ENCODE measurements around the gene FAM222A.

FAM222A gene

GRCh38 chr12:109760930-109761921 lies 47.6 kb downstream of the FAM222A start:
- Histone ChIP-seq H3K27ac (replicated peaks) (no peak overlapping the region), H3K27me3 (ENCODE audit: insufficient read depth, poor library complexity, severe bottlenecking) (no peaks in the 10 kb centered on the region), H3K4me3 (replicated peaks; ENCODE audit: insufficient read depth, low read length) (no peak overlapping the region)
- TF ChIP-seq GABPA (IDR thresholded peaks at IDR 0.05; ENCODE audit: low read depth) (no peak), CTCF (IDR thresholded peaks at IDR 0.05; ENCODE audit: insufficient read depth, low read length) (no peak), SPI1 (IDR thresholded peaks at IDR 0.05; ENCODE audit: borderline replicate concordance, low read depth) (no peak), POLR2AphosphoS5 (IDR thresholded peaks at IDR 0.05; ENCODE audit: low read depth) (no peak), REST (IDR thresholded peaks at IDR 0.05; ENCODE audit: insufficient replicate concordance, low read depth) (no peak)
- no peak for DNase-seq (ENCODE audit: low read depth in 1 of 2, low spot score in 1 of 2)

GRCh38 chr12:109762071-109762672 lies 48.5 kb downstream of the FAM222A start:
- no peak for TF ChIP-seq CTCF (IDR thresholded peaks at IDR 0.05; ENCODE audit: insufficient read depth, low read length)
- no peak for TF ChIP-seq GABPA (IDR thresholded peaks at IDR 0.05; ENCODE audit: low read depth)
- no peak for TF ChIP-seq POLR2AphosphoS5 (IDR thresholded peaks at IDR 0.05; ENCODE audit: low read depth)
- TF ChIP-seq REST (IDR thresholded peaks at IDR 0.05; ENCODE audit: insufficient replicate concordance, low read depth), result no peak
- TF ChIP-seq SPI1 (IDR thresholded peaks at IDR 0.05; ENCODE audit: borderline replicate concordance, low read depth), result no peak
- H3K27me3 ChIP-seq (ENCODE audit: insufficient read depth, poor library complexity, severe bottlenecking), result no peaks in the 10 kb centered on the region
- no peak for DNase-seq (ENCODE audit: low read depth in 1 of 2, low spot score in 1 of 2)
- H3K27ac ChIP-seq (replicated peaks), result no peak overlapping the region
- H3K4me3 ChIP-seq (replicated peaks; ENCODE audit: insufficient read depth, low read length), result no peak overlapping the region

GRCh38 chr12:109762673-109763191 lies 49.1 kb downstream of the FAM222A start:
- no peak for DNase-seq (ENCODE audit: low read depth in 1 of 2, low spot score in 1 of 2)
- Histone ChIP-seq H3K27me3 (ENCODE audit: insufficient read depth, poor library complexity, severe bottlenecking) (no peaks in the 10 kb centered on the region), H3K4me3 (replicated peaks; ENCODE audit: insufficient read depth, low read length) (no peak overlapping the region), H3K27ac (replicated peaks) (no peak overlapping the region)
- TF ChIP-seq SPI1 (IDR thresholded peaks at IDR 0.05; ENCODE audit: borderline replicate concordance, low read depth) (no peak), CTCF (IDR thresholded peaks at IDR 0.05; ENCODE audit: insufficient read depth, low read length) (no peak), REST (IDR thresholded peaks at IDR 0.05; ENCODE audit: insufficient replicate concordance, low read depth) (no peak), GABPA (IDR thresholded peaks at IDR 0.05; ENCODE audit: low read depth) (no peak), POLR2AphosphoS5 (IDR thresholded peaks at IDR 0.05; ENCODE audit: low read depth) (no peak)
